ENCODE data around the gene MEGF11. TPM values are rescaled to one million over a fixed set of nuclear protein-coding genes. Genes with fewer than 3 reads are reported as not detected.

MEGF11 gene
- total RNA-seq, 1 donor from 2014 or later: 0.25 TPM

DNA sequence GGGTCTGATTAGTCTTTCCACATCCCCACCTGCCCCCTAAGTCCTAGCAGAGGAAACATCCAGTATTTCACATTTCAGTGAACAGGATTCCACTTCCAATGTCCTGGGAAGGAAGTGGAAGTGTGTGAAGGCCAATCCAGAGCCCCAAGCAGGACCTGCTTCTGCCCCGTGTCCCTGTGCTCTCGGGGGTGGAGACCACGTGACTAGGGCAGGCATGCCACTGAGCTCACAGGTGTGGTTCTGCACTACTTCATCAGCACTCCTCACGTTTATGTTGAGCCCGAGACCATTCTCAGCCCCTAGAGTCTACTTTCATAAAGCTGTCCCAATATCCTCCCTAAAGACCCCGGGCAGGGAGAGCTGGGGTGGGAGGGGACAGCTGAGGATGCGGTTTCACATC is 299.9 kb downstream of the MEGF11 start:
- Histone ChIP-seq H3K27ac (no peak overlapping the region), H3K9me3 (no peaks in the 10 kb centered on the region), H3K27me3 (no peaks in the 10 kb centered on the region), H3K4me3 (no peak overlapping the region), H3K4me1 (no peaks in the 10 kb centered on the region), H3K36me3 (no peaks in the 10 kb centered on the region)
- no peak for TF ChIP-seq POLR2A (IDR thresholded peaks at IDR 0.05)
- TF ChIP-seq POLR2AphosphoS5 (IDR thresholded peaks at IDR 0.05; ENCODE audit: insufficient read depth in 1 of 2, low read depth in 1 of 2): no peak
- TF ChIP-seq CTCF (IDR thresholded peaks at IDR 0.05): no peak
- intact Hi-C loops (cut with DNase I): no loop called here
- no peak for DNase-seq (ENCODE audit: extremely low spot score in 2 of 2)

DNA sequence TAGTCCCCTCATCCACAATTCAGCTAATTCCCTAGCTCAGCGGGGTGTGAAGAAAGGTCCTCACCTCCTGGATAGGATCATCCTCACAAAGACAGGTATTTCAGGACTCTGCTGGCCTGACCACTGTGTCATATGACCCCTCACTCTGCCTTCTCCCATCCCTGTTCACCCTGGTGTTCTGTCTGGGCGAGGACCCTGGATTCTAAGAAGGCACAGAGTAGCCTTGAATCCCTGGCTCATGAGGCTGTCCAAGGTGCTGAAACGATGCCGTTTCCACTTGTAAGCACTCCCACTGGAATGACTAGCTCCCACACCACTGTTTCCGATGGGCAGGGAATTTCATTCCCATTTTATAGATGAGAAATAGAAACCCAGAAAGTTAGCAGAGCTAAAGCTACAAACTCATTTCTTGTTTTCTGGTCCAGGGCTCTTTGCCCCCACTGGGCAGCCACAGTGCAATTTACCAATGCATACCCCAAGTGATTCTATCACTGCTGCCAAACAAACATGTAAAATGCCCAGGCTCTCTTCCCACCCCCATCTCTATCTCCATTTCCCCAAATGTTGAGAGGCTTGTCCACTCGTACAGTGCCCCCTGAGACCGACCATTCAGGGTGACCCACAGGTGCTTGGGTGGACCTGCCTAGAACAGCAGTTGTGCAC is 301.0 kb downstream of the MEGF11 start:
- H3K4me3 ChIP-seq: no peak overlapping the region
- no peaks in the 10 kb centered on the region for H3K36me3 ChIP-seq
- intact Hi-C loops (cut with DNase I): no loop called here
- no peak for DNase-seq (ENCODE audit: extremely low spot score in 2 of 2)
- TF ChIP-seq CTCF (IDR thresholded peaks at IDR 0.05) (no peak), POLR2A (IDR thresholded peaks at IDR 0.05) (no peak), POLR2AphosphoS5 (IDR thresholded peaks at IDR 0.05; ENCODE audit: insufficient read depth in 1 of 2, low read depth in 1 of 2) (no peak)
- H3K27me3 ChIP-seq: no peaks in the 10 kb centered on the region
- H3K9me3 ChIP-seq: no peaks in the 10 kb centered on the region
- H3K4me1 ChIP-seq: no peaks in the 10 kb centered on the region
- no peak overlapping the region for H3K27ac ChIP-seq

- H3K36me3 ChIP-seq: no peaks in the 10 kb centered on the region
- no peaks in the 10 kb centered on the region for H3K9me3 ChIP-seq
- no peaks in the 10 kb centered on the region for H3K4me1 ChIP-seq
- no peak overlapping the region for H3K4me3 ChIP-seq
- no peak overlapping the region for H3K27ac ChIP-seq
- H3K27me3 ChIP-seq: no peaks in the 10 kb centered on the region
- TF ChIP-seq POLR2AphosphoS5 (IDR thresholded peaks at IDR 0.05; ENCODE audit: insufficient read depth in 1 of 2, low read depth in 1 of 2): no peak
- no peak for TF ChIP-seq CTCF (IDR thresholded peaks at IDR 0.05)
- TF ChIP-seq POLR2A (IDR thresholded peaks at IDR 0.05): no peak
- DNase-seq (ENCODE audit: extremely low spot score in 2 of 2): no peak
- intact Hi-C loops (cut with DNase I): no loop called here
Measured at GRCh38 chr15:65951007-65951406, 302.5 kb downstream of the MEGF11 start.

- no peaks in the 10 kb centered on the region for H3K4me1 ChIP-seq
- no peaks in the 10 kb centered on the region for H3K9me3 ChIP-seq
- H3K36me3 ChIP-seq: no peaks in the 10 kb centered on the region
- H3K27me3 ChIP-seq: no peaks in the 10 kb centered on the region
- intact Hi-C loops (cut with DNase I): no loop called here
- H3K4me3 ChIP-seq: no peak overlapping the region
- no peak for DNase-seq (ENCODE audit: extremely low spot score in 2 of 2)
- H3K27ac ChIP-seq: no peak overlapping the region
- TF ChIP-seq POLR2AphosphoS5 (IDR thresholded peaks at IDR 0.05; ENCODE audit: insufficient read depth in 1 of 2, low read depth in 1 of 2) (no peak), POLR2A (IDR thresholded peaks at IDR 0.05) (no peak), CTCF (IDR thresholded peaks at IDR 0.05) (no peak)
Measured at GRCh38 chr15:65949491-65949890, 304.1 kb downstream of the MEGF11 start.

DNA sequence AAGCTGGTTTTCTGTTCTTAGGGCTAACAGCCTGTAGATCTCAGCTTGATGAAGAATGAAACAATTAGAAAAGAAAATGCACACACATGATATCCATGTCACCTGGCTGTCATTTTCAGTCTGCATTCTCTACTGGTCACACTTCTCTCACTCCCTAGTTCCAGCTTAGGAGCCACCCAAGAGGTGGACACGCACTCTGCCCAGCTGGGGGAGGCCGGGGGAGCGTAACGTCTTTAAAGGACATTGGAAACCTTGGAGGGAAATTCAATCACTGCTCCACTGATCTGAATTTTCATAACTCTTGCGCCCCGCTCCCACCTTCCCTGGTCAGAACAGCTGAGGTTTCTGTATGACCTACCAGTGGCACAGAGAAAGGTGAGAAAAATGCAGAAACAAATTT is 304.5 kb downstream of the MEGF11 start:
- Histone ChIP-seq H3K9me3 (no peaks in the 10 kb centered on the region), H3K4me1 (no peaks in the 10 kb centered on the region), H3K36me3 (no peaks in the 10 kb centered on the region), H3K27ac (no peak overlapping the region), H3K27me3 (no peaks in the 10 kb centered on the region), H3K4me3 (no peak overlapping the region)
- TF ChIP-seq POLR2A (IDR thresholded peaks at IDR 0.05) (no peak), POLR2AphosphoS5 (IDR thresholded peaks at IDR 0.05; ENCODE audit: insufficient read depth in 1 of 2, low read depth in 1 of 2) (no peak), CTCF (IDR thresholded peaks at IDR 0.05) (no peak)
- DNase-seq (ENCODE audit: extremely low spot score in 2 of 2): no peak
- intact Hi-C loops (cut with DNase I): no loop called here
